ENCODE results near the gene PPTC7.
"Not testable (repeated sequence)": the region's sequence is repeated elsewhere in the genome, so short reads cannot be mapped to it uniquely, and the experiment has no call there.

The PPTC7 gene

GRCh38 chr12:110582276-110583136 is 612 bp downstream of the PPTC7 start:
- DNase-seq = peak; percentile 80 to 81

DNA sequence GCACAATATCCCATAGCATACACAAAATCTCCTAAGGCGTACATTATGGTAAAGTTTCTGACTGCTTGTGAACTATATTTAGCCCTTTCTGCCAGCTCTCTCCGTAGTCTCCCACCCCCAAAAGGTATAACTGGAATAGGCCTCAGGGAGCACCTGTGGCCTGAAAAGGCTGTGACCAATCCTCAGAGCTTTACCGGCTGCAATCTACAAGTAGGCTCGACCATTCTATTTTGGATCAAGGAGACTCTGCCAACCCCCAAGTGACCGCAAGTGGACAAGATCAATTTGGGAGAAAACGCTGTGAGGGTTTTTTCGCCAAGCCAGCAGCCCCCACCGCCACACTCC is 1.2 kb downstream of the PPTC7 start:
- DNase-seq = no peak

GRCh38 chr12:110579535-110580253 is 3.4 kb downstream of the PPTC7 start:
- DNase-seq = no peak

DNA sequence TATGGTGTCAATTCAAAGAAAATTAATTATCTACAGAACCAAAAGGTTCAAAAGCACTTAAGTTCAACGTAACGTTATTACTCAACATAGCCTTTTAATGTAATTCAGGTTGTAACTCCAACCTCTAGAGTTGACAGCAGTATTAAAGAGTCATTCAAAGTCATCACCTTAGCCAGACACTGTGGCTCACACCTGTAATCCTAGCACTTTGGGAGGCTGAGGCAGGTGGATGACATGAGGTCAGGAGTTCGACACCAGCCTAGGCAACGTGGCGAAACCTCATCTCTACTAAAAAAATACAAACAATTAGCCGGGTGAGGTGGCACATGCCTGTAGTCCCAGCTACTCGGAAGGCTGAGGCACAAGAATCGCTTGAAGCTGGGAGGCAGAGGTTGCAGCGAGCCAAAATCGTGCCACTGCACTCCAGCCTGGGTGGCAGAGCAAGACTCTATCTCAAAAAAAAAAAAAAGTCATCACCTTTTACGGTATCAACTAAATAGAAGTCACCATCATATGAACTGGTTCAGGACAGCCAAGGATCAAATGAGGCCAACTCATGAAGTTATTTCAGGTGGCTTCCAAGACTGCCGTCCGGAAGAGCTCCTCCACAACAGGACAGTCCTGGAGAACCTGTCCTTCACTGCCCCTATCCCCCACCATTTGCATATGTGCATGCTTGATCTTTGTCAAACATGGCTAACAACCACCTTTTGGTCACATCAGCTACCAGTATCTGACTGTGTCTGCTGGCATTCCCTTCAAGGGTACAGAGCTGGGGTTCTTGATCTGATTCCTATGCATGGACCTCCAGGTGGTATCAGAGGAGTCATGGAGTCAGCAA is 4.2 kb downstream of the PPTC7 start:
- peak in 1 of 2 donors; percentile 36 for DNase-seq

- DNase-seq = peak; percentile 27 to 48
Observed at GRCh38 chr12:110577864-110578693, 5.0 kb downstream of the PPTC7 start.

DNA sequence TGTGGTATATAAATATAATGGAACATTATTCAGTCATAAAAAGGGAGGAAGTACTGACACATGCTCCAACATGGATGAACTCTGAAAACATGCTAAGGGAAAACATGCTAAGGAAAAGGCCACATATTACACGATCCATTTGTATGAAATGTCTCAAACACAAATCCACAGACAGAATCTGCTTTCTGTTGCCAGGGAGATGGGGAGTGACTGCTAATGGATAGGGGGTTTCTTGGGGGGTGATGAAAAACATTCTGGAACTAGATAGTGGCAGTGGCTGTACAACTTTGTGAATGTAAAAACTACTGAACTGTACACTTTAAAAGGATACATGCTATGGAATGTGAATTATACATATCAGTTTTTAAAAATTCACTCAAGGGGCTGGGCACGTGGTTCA is 6.6 kb downstream of the PPTC7 start:
- DNase-seq = no peak

DNA sequence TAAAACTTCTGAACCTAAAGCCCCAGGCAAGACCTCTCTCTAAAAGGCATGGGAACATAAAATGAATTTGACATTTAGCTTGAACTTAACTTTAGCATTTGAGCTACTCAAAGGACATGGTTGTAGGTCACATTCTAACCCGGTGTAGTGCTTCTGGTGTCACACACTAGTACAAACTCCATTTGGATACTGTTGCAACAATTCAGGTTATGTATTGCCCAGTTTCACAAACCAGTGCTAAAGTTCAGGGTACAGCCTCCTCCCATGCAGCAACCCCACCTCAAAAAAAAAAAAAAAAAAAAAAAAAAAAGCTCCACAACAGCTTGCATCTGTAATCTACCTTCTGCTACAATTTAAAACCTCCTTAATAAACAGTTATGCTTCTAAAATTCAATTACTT is 7.8 kb downstream of the PPTC7 start:
- no peak for DNase-seq

DNA sequence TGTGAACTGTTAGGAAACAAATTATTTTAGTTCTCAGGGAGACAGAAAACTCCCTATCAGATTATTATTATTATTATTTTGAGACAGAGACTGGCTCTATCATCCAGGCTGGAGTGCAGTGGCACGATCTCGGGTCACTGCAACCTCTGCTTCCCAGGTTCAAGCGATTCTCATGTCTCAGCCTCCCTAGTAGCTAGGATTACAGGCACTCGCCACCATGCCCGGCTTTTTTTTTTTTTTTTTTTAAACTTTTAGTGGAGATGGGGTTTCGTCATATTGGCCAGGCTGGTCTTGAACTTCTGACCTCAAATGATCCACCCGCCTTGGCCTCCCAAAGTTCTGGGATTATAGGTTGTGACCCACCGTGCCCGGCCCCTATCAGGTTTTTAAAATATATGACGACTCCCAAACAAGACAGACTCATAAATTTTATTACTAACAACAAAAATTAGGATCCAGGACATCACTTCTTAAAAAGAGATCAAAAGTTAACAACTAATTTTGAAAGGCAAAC is 8.3 kb downstream of the PPTC7 start:
- not testable (repeated sequence) for DNase-seq

GRCh38 chr12:110574044-110574443 is 9.1 kb downstream of the PPTC7 start:
- DNase-seq = no peak

DNA sequence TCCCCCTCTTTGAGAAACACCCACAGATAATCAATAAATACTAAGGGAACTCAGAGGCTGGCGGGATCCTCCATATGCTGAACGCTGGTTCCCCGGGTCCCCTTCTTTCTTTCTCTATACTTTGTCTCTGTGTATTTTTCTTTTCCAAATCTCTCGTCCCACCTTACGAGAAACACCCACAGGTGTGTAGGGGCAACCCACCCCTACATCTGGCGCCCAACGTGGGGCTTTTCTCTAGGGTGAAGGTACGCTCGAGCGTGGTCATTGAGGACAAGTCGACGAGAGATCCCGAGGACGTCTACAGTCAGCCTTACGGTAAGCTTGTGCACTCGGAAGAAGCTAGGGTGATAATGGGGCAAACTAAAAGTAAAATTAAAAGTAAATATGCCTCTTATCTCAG is 12.3 kb downstream of the PPTC7 start:
- DNase-seq = not testable (repeated sequence)

GRCh38 chr12:110569838-110570237 is 13.3 kb downstream of the PPTC7 start:
- DNase-seq = not testable (repeated sequence)

DNA sequence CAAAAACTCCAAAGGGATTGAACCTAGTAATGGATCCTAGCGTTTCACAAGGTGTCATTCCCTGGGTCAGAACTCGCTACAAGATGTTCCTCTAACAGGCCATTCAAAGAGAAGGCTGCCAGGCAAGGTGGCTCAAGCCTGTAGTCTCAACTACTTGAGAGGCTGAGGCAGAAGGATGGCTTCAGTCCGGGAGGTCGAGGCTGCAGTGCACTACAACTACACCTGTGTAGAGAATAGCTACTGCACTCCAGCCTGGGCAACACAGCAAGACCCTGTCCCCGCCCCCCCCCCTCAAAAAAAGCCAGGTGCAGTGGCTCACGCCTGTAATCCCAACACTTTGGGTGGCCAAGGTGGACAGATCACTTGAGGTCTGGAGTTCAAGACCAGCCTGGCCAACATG is 14.4 kb downstream of the PPTC7 start:
- DNase-seq = no peak

- DNase-seq = no peak
Observed at GRCh38 chr12:110566993-110567392, 16.1 kb downstream of the PPTC7 start.

- no peak for DNase-seq
Observed at GRCh38 chr12:110565894-110566871, 16.9 kb downstream of the PPTC7 start.

- no peak for DNase-seq
Observed at GRCh38 chr12:110564471-110564991, 18.6 kb downstream of the PPTC7 start.

- DNase-seq = no peak
Observed at GRCh38 chr12:110563702-110564470, 19.2 kb downstream of the PPTC7 start.

DNA sequence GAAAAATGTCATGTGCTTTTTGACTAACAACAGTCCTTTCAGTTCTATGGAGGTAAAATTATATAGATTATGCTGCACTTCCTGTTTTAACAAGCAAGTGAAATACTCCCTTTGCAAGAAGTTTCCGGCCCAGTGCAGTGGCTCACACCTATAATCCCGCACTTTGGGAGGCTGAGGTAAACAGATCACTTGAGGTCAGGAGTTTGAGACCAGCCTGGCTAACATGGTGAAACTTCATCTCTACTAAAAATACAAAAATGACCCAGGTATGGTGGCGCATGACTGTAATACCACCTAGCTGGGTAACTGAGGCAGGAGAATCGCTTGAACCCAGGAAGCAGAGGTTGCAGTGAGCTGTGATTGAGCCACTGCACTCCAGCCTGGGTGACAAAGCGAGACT is 20.7 kb downstream of the PPTC7 start:
- not testable (repeated sequence) for DNase-seq

DNA sequence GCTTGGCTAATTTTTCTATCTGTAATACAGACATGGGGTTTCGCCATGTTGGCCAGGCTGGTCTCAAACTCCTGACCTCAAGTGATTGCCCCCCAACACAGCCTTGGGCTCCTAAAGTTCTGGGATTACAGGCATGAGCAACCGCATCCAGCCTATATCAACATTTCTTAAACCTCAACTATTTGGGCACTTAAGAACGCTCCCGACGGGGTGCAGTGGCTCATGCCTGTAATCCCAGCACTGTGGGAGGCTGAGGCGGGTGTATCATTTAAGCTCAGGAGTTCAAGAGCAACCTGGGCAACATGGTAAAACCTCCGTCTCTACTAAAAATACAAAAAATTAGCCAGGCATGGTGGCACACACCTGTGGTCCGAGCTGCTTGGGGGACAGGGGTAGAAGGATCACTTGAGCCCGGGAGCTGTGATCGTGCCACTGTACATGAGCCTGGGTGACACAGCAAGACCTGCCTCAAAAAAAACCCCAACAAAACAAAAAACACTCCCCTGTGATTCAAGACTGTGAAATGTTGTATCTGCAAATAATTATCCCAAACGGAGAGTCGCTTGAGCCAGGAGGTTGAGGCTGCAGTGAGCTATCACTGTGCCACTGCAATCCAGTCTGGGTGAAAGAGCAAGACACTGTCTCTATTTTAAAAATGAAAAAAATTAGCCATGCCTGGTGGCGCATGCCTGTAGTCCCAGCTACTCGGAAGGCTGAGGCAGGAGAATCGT is 21.5 kb downstream of the PPTC7 start:
- DNase-seq = no peak

GRCh38 chr12:110560946-110561345 is 22.2 kb downstream of the PPTC7 start:
- no peak for DNase-seq

Data from stimulated activated CD4-positive, alpha-beta T cell treated with anti-CD3 and anti-CD28 coated beads, Interleukin-2, amount 100 ng/mL, for 24 hours (primary cell).